Trophoblast cell (in vitro differentiated cells and primary cell): Measurements from ENCODE around the gene WDTC1.
A peak's percentile ranks its signal among the peaks of the same experiment; 100 is the strongest.

Source experiments
- DNase-seq, 2 donors: peaks; one replicate each; pipeline ENCODE4 v3.0.0-alpha.2; 2016
- H2AFZ ChIP-seq: 2 replicates; pipeline ENCODE4 v1.6.1; 2013; ENCODE audit warnings: low read length, moderate library complexity, mild to moderate bottlenecking; ENCODE audit not compliant: insufficient read depth, poor library complexity
- H2AK5ac ChIP-seq: 2 replicates; pipeline ENCODE4 v1.6.1; 2013; ENCODE audit warnings: mild to moderate bottlenecking, low read length
- H2BK120ac ChIP-seq: 2 replicates; pipeline ENCODE4 v1.6.1; 2013; ENCODE audit warnings: low read length, mild to moderate bottlenecking, moderate library complexity; ENCODE audit not compliant: insufficient read depth, poor library complexity
- H2BK12ac ChIP-seq: 2 replicates; pipeline ENCODE4 v1.6.1; 2013; ENCODE audit warnings: mild to moderate bottlenecking, low read length, moderate library complexity
- H2BK5ac ChIP-seq: 2 replicates; pipeline ENCODE4 v1.6.1; 2013; ENCODE audit warnings: low read length, low read depth, moderate library complexity, mild to moderate bottlenecking; ENCODE audit not compliant: poor library complexity
- H3K14ac ChIP-seq: 2 replicates; pipeline ENCODE4 v1.6.1; 2013; ENCODE audit warnings: mild to moderate bottlenecking, low read length
- H3K18ac ChIP-seq: 2 replicates; pipeline ENCODE4 v1.6.1; 2013; ENCODE audit warnings: mild to moderate bottlenecking, low read length
- H3K23ac ChIP-seq: 2 replicates; pipeline ENCODE4 v1.6.1; 2013; ENCODE audit warnings: low read length
- H3K27ac ChIP-seq: 2 replicates; pipeline ENCODE4 v1.5.1; 2013; ENCODE audit warnings: low read depth, mild to moderate bottlenecking, inconsistent platforms, low read length, moderate library complexity
- H3K27me3 ChIP-seq: 2 replicates; pipeline ENCODE4 v1.6.1; 2013; ENCODE audit warnings: inconsistent platforms, mild to moderate bottlenecking, low read length, moderate library complexity; ENCODE audit not compliant: insufficient read depth
- H3K36me3 ChIP-seq, 2 experiments: 1 replicate in 1 of 2; 2 replicates in 1 of 2; pipeline ENCODE4 v1.6.1; 2013; ENCODE audit warnings: low read length in 2 of 2, mild to moderate bottlenecking in 2 of 2, moderate library complexity in 1 of 2; ENCODE audit not compliant: insufficient read depth in 2 of 2, control insufficient read depth in 1 of 2
- H3K4ac ChIP-seq: 2 replicates; pipeline ENCODE4 v1.6.1; 2013; ENCODE audit warnings: low read depth, mild to moderate bottlenecking, low read length, moderate library complexity
- H3K4me1 ChIP-seq, 2 experiments: 1 replicate in 1 of 2; 2 replicates in 1 of 2; pipeline ENCODE4 v1.6.1; 2013; ENCODE audit warnings: low read length in 2 of 2, mild to moderate bottlenecking in 2 of 2, moderate library complexity in 1 of 2; ENCODE audit not compliant: insufficient read depth in 2 of 2, control insufficient read depth in 1 of 2
- H3K4me2 ChIP-seq: 2 replicates; pipeline ENCODE4 v1.6.1; 2013; ENCODE audit warnings: inconsistent platforms, mild to moderate bottlenecking, low read length, moderate library complexity
- H3K4me3 ChIP-seq: 2 replicates; pipeline ENCODE4 v1.5.1; 2013; ENCODE audit warnings: mild to moderate bottlenecking, low read depth, low read length, inconsistent platforms
- H3K79me1 ChIP-seq: one replicate; pipeline ENCODE4 v1.6.1; 2013; ENCODE audit warnings: low read length
- H3K79me2 ChIP-seq: 2 replicates; pipeline ENCODE4 v1.6.1; 2013; ENCODE audit warnings: low read length, mild to moderate bottlenecking; ENCODE audit not compliant: control insufficient read depth, insufficient read depth, poor library complexity
- H3K9ac ChIP-seq: 2 replicates; pipeline ENCODE4 v1.6.1; 2013; ENCODE audit warnings: mild to moderate bottlenecking, low read length
- H3K9me3 ChIP-seq: 2 replicates; pipeline ENCODE4 v1.6.1; 2013; ENCODE audit warnings: low read depth, mild to moderate bottlenecking, control low read depth, inconsistent platforms, low read length; ENCODE audit not compliant: insufficient read depth
- H4K12ac ChIP-seq: 2 replicates; pipeline ENCODE4 v1.6.1; 2013; ENCODE audit warnings: low read depth, mild to moderate bottlenecking, low read length, moderate library complexity
- H4K8ac ChIP-seq: 2 replicates; pipeline ENCODE4 v1.6.1; 2013; ENCODE audit warnings: low read depth, mild to moderate bottlenecking, low read length, moderate library complexity
- H4K91ac ChIP-seq: one replicate; pipeline ENCODE4 v1.6.1; 2013; ENCODE audit warnings: low read depth, mild to moderate bottlenecking, low read length, moderate library complexity
- WGBS: extraction: QIAGEN DNeasy Blood & Tissue Kit; methylation state at CpG from one replicate; pipeline ENCODE4 v1.1.7; 2013; ENCODE audit warnings: missing lambda C conversion rate; ENCODE audit not compliant: insufficient read length, insufficient coverage; ENCODE audit errors: extremely low coverage; 5-methylcytosine and 5-hydroxymethylcytosine counted together

WDTC1 gene

DNA sequence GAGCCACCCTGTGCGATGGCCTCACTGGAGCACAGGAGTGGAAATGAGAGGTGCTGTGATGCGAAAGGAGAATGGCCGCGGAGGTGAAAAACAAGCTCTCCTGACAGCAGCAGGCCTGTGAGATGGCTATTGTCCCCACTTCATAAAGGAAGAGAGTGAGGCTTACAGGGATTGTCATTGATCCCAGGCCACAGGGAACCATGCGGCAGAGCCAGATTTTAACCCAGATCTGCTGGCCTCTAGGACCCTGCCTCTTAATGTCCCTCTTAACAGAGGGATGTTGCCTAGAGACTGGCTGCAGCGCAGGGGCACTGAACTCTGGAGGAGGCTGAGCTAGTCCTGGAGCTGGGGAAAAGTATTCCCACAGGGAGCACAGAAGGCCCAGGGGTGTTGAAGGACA, 104.3 kb downstream of the WDTC1 start:
- Histone ChIP-seq H2BK12ac (no peak overlapping the region), H3K36me3 (peaks cover 30% of the 10 kb centered on the region in 2 experiments), H3K23ac (no peak overlapping the region), H2BK120ac (no peak overlapping the region), H3K4ac (no peak overlapping the region), H3K4me1 (peaks cover 25 to 29% of the 10 kb centered on the region in 2 experiments), H4K8ac (no peak overlapping the region), H3K4me2 (no peak overlapping the region), H3K9ac (no peak overlapping the region), H4K91ac (no peak overlapping the region), H2BK5ac (no peak overlapping the region), H3K14ac (no peak overlapping the region), H3K9me3 (peaks cover 1% of the 10 kb centered on the region), H2AK5ac (no peak overlapping the region), H3K27me3 (no peaks in the 10 kb centered on the region), H4K12ac (no peak overlapping the region), H3K4me3 (no peak overlapping the region), H3K79me2 (peaks cover 4% of the 10 kb centered on the region), H3K27ac (no peak overlapping the region), H2AFZ (no peak overlapping the region), H3K18ac (no peak overlapping the region), H3K79me1 (peaks cover 13% of the 10 kb centered on the region)
- no CpG with 5 or more reads among the region's 6 CpGs for WGBS
- DNase-seq, result no peak

DNA sequence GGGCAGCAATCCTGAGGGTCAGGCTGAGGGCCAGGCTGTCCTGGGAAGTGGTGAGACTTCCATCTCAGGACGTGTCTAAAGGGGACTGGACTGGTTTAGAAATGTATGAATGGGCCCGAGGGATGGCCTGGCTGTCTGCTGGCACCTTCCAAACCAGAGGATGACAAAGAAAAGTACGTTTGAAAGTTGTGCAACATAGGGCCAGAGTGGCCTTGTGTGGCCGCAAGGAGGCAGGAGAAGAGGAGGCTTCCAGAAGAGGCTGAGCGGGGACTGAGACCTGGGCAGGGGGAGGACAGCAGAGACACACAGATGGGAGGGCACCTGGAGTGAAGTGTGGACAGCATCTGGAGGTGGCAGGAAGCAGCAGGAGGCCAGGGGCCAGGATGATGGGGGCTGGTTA, 104.8 kb downstream of the WDTC1 start:
- Histone ChIP-seq H2BK120ac (no peak overlapping the region), H3K4ac (no peak overlapping the region), H3K27me3 (no peaks in the 10 kb centered on the region), H3K79me2 (peaks cover 4% of the 10 kb centered on the region), H2AFZ (no peak overlapping the region), H3K4me1 (peaks cover 25 to 29% of the 10 kb centered on the region in 2 experiments), H3K23ac (no peak overlapping the region), H4K8ac (no peak overlapping the region), H3K27ac (no peak overlapping the region), H2BK5ac (no peak overlapping the region), H4K91ac (no peak overlapping the region), H3K4me3 (no peak overlapping the region), H4K12ac (no peak overlapping the region), H3K4me2 (no peak overlapping the region), H3K14ac (no peak overlapping the region), H2BK12ac (no peak overlapping the region), H3K9me3 (peaks cover 1% of the 10 kb centered on the region), H2AK5ac (peak overlapping the region; percentile 25), H3K79me1 (peaks cover 13% of the 10 kb centered on the region), H3K9ac (no peak overlapping the region), H3K18ac (no peak overlapping the region), H3K36me3 (peaks cover 26% of the 10 kb centered on the region in 2 experiments)
- WGBS, result no CpG with 5 or more reads among the region's 5 CpGs
- peak; percentile 50 to 60 for DNase-seq

DNA sequence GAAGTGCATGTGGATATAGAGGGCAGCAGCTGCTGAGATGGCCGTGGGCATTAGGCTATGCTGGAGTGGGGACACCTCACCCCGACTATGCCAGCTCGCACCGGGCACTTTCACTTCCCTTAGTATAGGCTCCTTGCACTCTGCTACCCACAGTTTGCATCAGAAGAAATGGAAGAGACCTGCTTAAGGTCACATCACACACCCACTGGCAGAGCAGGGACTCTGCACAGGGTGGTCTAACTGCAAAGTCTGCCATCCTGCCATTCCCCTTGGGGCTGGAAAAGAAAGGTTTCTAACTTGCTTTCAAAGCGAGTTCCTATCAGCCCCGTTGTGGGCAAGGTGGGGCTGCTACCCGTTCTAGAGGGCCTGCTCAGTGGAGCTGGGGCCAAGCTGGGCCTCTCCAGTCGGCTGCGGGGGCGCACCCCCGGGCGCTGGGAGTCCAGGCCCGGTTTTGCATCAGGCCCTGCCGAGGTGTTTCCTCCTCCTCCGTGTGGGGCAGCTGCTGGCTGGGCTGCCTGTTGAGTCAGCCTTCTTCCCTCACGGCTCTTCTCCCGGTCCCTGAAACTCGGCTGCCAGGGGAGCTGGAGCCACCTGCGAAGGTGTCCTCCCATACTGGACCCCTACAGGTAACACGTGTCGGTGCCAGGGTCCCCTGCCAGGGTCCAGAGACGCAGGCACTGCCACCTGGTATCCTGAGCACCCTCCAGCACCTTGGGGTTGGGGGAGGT, 107.3 kb downstream of the WDTC1 start, which contains the start of gene SYTL1:
Gene SYTL1, plus strand, starts transcription at position 498 of the 728 bp plus-strand sequence. CDS start 3,313 bp downstream, outside the sequence.
- Histone ChIP-seq H3K36me3 (peaks cover under 1 to 2% of the 10 kb centered on the region in 2 experiments), H3K4me3 (peak within 1 kb of the TSS; percentile 40), H3K4me1 (peaks cover 25 to 29% of the 10 kb centered on the region in 2 experiments)

DNA sequence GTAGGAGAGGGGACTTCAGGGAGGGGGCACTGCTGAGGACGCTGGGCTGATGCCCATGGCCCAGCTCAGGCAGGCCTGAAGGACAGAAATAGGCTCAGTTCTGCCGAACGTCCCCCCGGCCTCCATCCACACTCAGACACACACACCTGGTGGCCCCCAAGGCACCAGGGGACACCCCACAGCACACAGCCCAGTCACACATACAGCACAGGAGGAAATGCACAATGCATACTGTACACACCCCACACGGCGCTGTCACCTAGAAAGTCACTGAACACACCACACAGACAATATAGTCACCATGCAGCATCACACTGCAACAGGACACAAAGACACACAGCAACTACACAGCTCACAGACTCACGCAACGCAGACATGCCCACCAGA, 108.0 kb downstream of the WDTC1 start:
- Histone ChIP-seq H4K8ac (peak overlapping the region; percentile 49), H3K9me3 (peaks cover 1% of the 10 kb centered on the region), H3K4me3 (no peak overlapping the region), H3K79me2 (peaks cover 4% of the 10 kb centered on the region), H3K23ac (no peak overlapping the region), H4K12ac (no peak overlapping the region), H2BK12ac (peak overlapping the region; percentile 62), H4K91ac (peak overlapping the region; percentile 96), H2AFZ (no peak overlapping the region), H3K4me2 (peak overlapping the region; percentile 60), H3K4me1 (peaks cover 27 to 32% of the 10 kb centered on the region in 2 experiments), H3K27ac (peak overlapping the region; percentile 49), H2AK5ac (peak overlapping the region; percentile 51), H3K27me3 (no peaks in the 10 kb centered on the region), H3K14ac (peak overlapping the region; percentile 29), H3K36me3 (no peaks in the 10 kb centered on the region), H3K18ac (peak overlapping the region; percentile 44), H3K79me1 (peaks cover 13% of the 10 kb centered on the region), H3K4ac (peak overlapping the region; percentile 15), H2BK5ac (peak overlapping the region; percentile 9), H3K9ac (no peak overlapping the region), H2BK120ac (peak overlapping the region; percentile 33)
- no CpG with 5 or more reads among the region's 8 CpGs for WGBS
- no peak for DNase-seq

More for the DNA sequence above, 107.3 kb downstream of the WDTC1 start, which contains the start of gene SYTL1:
- H2BK120ac ChIP-seq, result peak within 1 kb of the TSS; percentile 33
- no peaks in the 10 kb centered on the region for H3K27me3 ChIP-seq
- H3K9me3 ChIP-seq, result peaks cover 1% of the 10 kb centered on the region
- no peak within 1 kb of the TSS for H3K23ac ChIP-seq
- H4K8ac ChIP-seq, result peak within 1 kb of the TSS; percentile 49
- no CpG with 5 or more reads among the region's 22 CpGs for WGBS
- H3K14ac ChIP-seq, result peak within 1 kb of the TSS; percentile 29
- peak within 1 kb of the TSS; percentile 51 for H2AK5ac ChIP-seq
- H4K91ac ChIP-seq, result peak within 1 kb of the TSS; percentile 96
- peaks cover 13% of the 10 kb centered on the region for H3K79me1 ChIP-seq
- H3K4ac ChIP-seq, result peak within 1 kb of the TSS; percentile 15
- H3K4me2 ChIP-seq, result peak within 1 kb of the TSS; percentile 60
- H3K9ac ChIP-seq, result peak within 1 kb of the TSS; percentile 24
- peak within 1 kb of the TSS; percentile 44 for H3K18ac ChIP-seq
- H2AFZ ChIP-seq, result no peak within 1 kb of the TSS
- peak within 1 kb of the TSS; percentile 17 for H2BK5ac ChIP-seq
- peak within 1 kb of the TSS; percentile 11 for H4K12ac ChIP-seq
- peak; percentile 67 to 76 for DNase-seq
- H3K79me2 ChIP-seq, result peaks cover 4% of the 10 kb centered on the region
- H3K27ac ChIP-seq, result peak within 1 kb of the TSS; percentile 49
- peak within 1 kb of the TSS; percentile 62 for H2BK12ac ChIP-seq
